Measurements from ENCODE around the gene CHCHD3.

GRCh38 chr7:132782777-132783640, 298.9 kb downstream of the CHCHD3 start:
- TF ChIP-seq CTCF (IDR thresholded peaks at IDR 0.05) (no peak), POLR2A (IDR thresholded peaks at IDR 0.05) (no peak)

Measured in right lobe of liver (tissue), 4 donors.